DMS53 (cell line): ENCODE measurements around the gene SLC9A9.

Source experiments
- DNase-seq: peaks from one replicate; lab custom pipeline; 2025; lab: John Stamatoyannopoulos, UW

SLC9A9 gene

DNA sequence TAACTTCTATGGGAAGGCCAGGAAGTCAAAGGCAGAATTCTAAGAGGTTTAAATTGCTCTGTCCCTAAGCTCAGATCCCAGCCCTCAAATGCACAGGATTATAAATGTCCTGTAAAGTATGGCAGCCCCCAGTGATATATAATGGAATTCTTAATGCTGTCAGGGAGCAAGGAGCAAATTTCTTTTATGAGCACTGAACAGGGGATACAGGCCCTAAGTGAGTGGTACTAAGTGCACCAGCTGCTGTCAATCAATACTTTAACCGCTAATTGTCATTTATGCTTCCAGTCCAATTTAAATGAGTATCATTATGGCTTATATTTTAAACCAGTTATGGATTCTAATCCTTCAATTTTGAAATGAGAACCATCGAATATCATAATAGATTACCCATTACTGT, 4.7 kb downstream of the SLC9A9 start:
- no peak for DNase-seq

DNA sequence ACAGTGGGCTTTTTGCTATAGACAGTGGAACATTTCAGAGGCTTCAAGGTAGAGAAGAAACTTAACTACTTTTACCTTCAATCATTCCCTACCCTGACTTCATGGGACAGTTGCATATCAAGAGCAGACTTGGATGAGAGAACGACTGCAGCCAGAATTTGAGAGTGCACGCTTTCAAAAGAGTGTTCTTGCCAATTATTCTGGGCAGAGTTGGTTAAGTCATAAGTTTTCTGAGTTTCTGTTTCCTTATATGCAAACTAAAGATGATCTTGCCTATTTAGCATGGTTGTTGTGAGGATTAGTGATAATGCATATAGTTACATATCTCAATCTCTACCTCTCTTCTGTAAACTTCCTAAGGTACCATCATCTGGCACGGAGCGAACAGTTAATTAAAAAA, 7.6 kb downstream of the SLC9A9 start:
- no peak for DNase-seq

GRCh38 chr3:143839980-143840379, 8.3 kb downstream of the SLC9A9 start:
- no peak for DNase-seq

DNA sequence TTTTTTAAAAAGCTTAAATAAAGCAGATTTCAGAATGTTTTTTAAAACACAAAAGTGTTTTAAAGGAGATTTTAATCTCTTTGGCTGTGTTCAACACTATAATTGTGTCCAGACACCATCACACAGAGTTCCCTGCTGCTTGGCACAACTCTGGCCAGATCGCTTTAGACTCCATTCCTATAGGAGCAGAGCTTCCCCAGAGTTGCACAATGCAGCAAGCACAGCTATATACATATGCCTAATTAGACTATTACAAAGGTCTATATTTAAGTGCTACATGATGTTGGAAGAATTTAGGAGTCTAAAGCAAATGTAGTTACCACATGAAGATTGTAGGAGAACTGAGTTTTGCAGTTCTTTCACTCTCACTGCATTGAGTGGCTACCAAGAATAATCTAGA, 11.2 kb downstream of the SLC9A9 start:
- no peak for DNase-seq

DNA sequence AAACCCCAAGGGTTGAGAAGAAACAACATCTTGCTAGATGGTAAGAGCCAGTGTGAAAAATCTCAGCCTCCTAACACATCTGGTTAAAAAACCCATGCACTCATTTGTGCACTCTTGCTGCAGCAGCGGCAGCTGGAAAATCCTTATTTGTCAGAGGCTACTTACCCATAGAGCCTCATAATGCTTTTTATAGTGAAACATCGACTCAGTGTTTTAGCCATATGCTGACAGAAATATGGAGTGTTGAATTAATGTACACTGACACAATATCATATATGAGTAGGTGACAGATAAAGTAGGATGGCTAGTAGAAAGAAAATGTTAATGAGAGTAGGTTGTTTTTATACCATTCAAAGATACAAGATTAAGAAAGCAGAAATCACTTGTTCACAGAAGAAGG, 13.0 kb downstream of the SLC9A9 start:
- no peak for DNase-seq

DNA sequence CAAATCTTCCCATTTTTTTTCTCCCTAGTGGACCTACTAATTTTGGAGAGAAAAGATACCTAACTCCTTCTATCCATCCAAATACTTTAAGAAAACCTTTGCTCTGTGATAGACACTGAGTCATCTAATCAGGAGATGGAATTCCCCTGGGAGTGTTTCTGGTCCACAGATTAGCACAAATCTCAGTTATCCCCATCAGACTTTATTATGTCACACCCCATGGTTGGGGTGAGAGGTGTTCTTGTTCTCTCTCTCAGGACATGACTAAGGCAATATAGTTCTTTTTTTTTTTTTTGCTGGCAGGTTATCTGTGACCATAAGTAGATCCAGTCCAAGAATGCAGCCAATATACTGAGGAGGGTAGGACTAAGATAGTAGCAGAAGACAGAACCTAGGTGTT, 15.8 kb downstream of the SLC9A9 start:
- no peak for DNase-seq

DNA sequence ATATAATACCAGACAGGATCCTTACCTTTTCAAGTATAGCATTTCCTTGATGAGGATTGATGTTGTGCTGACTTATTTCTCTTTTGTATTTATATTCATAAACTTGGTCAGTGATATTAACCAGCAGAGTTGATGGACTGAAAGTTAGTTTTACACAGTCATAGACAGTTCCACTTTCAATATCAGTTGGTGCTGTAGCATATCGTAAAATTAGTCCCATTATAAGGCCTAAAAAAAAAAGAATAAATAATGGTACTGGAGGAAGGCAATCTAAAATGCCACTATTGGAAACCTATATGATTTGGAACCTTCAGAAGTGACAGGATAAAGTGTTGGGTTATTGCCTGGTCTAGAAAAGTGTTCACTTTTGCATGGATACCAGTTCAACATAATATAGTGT, 16.3 kb downstream of the SLC9A9 start:
- no peak for DNase-seq

GRCh38 chr3:143831208-143831607, 17.1 kb downstream of the SLC9A9 start:
- no peak for DNase-seq

DNA sequence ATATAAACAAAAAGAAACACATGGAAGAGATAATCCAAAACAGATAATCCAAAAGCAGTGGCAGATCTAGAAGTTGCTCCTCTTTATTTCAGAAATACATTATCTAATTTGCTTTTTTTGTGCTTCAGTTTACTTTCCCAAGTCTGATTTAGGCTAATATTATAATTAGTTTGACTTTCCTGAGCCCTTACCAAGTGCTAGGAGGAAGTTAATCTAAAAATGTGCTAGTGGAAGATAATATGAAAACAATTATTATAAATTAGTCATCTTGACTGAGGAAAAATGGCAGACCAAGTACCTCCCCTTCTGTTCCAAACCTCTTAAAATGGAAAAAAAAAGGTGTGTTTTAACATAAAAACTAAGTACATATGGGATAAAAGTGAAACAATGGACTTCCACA, 17.5 kb downstream of the SLC9A9 start:
- DNase-seq: no peak

DNA sequence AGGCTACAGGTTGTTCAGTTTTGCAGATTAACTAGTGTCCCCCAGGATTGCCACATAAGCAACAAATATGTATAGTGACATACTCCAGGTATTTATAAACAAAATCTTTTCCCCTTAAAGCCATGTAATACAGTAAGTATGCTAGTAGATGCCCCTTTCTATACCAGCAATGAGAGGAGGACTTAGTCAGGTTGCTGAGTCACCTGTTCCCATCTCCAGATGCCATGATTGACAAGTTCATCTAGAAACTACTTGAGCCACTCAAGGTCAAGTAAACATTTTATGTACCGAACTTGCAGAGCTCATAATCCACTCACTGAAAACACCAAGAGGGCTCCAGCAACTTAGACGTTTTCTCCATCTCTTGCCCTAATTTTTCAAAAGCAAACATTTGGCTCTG, 18.2 kb downstream of the SLC9A9 start:
- peak; percentile 55 for DNase-seq

DNA sequence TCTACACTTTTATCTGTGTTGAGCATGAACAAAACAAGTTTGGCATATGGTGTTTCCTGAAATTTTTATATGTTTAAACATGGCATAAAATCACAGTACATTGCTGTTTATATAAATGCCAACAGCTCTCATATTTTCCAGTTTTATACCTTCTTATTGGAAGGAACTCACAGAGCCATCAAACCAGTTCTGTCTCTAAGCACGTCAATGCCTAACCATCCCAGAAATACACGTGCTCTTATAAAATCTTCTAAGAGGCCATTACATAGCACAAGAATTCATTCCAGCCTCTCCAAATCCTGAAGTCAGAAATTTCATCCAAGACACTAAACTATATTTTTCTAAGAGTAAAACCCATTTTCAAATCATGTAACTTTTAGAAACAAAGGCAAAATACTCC, 20.8 kb downstream of the SLC9A9 start:
- no peak for DNase-seq

- no peak for DNase-seq
These were observed 22.0 kb downstream of the SLC9A9 start for GRCh38 chr3:143826296-143826695.

DNA sequence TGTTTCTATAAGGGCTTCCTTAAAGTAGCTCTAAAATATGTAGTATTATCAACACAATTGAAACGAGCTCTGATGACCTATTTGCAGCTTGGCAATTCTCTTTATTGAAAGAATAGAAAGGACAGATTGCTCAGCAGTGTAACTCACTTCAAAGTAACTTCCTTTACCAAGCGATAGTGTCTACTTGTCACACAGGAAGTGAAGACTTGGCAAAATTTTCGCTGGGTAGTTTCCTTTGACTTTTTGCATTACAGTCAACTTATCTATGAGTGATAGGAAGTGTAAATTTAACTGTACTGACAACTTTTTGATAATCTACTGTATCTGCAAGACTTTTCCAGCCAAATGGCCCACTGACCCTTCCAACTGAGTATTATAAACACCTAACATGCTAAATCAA, 22.8 kb downstream of the SLC9A9 start:
- no peak for DNase-seq

- DNase-seq: no peak
These were observed 23.4 kb downstream of the SLC9A9 start for GRCh38 chr3:143824735-143825385.

DNA sequence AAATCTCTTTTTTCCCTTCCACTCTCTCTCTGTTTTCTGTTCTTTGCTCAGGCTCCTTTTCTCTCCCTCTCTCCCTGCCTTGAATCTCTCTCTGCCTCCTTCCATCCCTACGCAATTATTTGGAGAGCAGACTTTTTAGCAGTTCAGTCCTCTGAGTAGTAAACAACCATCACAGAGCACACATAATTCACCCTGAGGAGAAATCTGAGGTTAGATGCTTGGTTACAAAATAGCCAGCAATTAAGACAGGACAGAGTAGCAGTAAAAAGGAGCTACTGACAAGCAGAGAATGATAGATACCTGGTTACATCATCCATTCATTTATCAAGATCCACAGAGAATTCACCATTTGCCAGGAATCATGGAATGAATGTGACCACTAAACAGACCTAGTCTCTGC, 25.5 kb downstream of the SLC9A9 start:
- no peak for DNase-seq

DNA sequence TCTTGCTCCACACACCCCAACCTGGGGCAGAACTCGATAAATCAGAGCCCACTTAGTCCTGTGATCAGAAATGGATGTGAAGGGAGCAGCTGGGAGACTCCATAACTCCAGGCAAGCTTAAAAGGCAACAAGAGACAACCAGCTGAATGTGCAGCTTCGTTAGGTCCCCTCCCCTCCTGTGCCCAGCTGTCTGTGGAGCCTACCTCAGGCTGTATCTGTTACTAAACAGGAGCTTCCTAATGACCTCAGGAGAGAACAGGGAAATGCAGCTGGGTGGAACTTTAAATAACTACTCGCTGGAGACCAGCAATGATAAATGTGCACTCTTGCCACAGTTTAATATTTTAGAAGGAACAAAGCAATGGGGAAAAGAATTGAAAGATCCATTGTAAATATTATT, 25.9 kb downstream of the SLC9A9 start:
- DNase-seq: no peak

DNA sequence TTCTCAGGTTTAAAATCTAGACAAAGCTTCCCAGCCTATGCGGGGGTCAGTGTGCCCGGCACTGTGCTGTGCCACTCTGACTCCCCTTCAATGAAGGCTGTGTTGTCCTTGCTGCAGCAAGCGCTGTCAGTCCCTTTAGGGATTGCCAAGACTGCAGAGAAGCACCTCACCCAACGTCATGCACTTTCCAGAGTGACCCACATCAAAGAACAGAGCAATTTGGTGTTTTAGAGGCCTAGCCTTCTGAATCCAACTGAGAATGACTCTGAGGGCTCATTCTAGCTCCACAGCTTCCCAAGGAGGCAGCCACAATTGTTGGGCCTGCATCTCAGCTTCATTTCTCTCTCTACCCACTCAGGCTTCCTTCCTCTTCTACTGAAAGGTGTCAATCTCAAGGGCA, 26.4 kb downstream of the SLC9A9 start:
- no peak for DNase-seq

- DNase-seq: no peak
These were observed 27.6 kb downstream of the SLC9A9 start for GRCh38 chr3:143820466-143821221.

- DNase-seq: no peak
These were observed 28.4 kb downstream of the SLC9A9 start for GRCh38 chr3:143819890-143820289.

- DNase-seq: no peak
These were observed 33.8 kb downstream of the SLC9A9 start for GRCh38 chr3:143814443-143814889.

DNA sequence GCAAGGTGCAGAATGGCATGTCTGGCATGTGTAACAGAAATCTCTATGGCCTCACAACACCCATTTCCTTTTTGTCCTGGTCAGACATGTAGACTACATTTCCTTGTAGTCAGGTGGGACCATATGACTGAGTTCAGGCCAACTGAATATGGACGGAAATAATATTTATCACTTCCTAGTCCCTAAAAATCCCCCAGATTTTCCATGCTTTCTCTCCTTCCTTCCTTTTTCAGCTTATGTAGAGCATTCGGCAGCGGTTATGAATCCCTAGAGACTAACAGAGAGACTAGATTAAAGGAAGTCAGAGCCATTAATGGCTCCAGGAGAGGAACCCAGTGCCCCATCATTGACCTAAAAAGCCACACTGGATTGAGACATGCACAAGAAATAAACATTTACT, 35.8 kb downstream of the SLC9A9 start:
- DNase-seq: no peak

GRCh38 chr3:143811602-143812001, 36.7 kb downstream of the SLC9A9 start:
- no peak for DNase-seq

- DNase-seq: no peak
These were observed 37.4 kb downstream of the SLC9A9 start for GRCh38 chr3:143810953-143811265.
